OCI-LY3 (cell line): ENCODE measurements around the gene SLFN5.
"Not testable (repeated sequence)": the region's sequence is repeated elsewhere in the genome, so short reads cannot be mapped to it uniquely, and the experiment has no call there.

Experiments
- H2AFZ ChIP-seq: fragments of 200-600, 300-600 bp; shearing (Covaris generic); 2 replicates; pipeline ENCODE4 v1.6.0; 2014; ENCODE audit warnings: antibody characterized with exemption, low read depth, low read length
- H3K27ac ChIP-seq: fragments of 200-600, 300-600 bp; sonication (generic); 2 replicates; pipeline ENCODE4 v1.5.1; 2014; ENCODE audit warnings: mild to moderate bottlenecking, low read length, moderate library complexity, mixed read lengths
- H3K27me3 ChIP-seq: fragments of 200-600, 300-600 bp; sonication (generic); 2 replicates; pipeline ENCODE4 v1.6.1; 2014; ENCODE audit warnings: low read depth, low read length, mixed read lengths
- H3K36me3 ChIP-seq: fragments of 200-600, 300-600 bp; sonication (generic); replicated peaks from 2 replicates; pipeline ENCODE3; 2014; ENCODE audit warnings: low read depth, low read length, mixed read lengths
- H3K4me1 ChIP-seq: fragments of 300-600, 200-600 bp; sonication (generic); 2 replicates; pipeline ENCODE4 v1.6.1; 2014; ENCODE audit warnings: low read length, mixed read lengths
- H3K4me2 ChIP-seq: fragments of 200-600, 300-600 bp; sonication (generic); 2 replicates; pipeline ENCODE4 v1.6.1; 2014; ENCODE audit warnings: low read length, mixed read lengths
- H3K4me3 ChIP-seq: fragments of 300-600, 200-600 bp; sonication (generic); 2 replicates; pipeline ENCODE4 v1.5.1; 2014; ENCODE audit warnings: antibody characterized with exemption, mild to moderate bottlenecking, low read length, moderate library complexity
- H3K79me2 ChIP-seq: fragments of 300-600, 200-600 bp; shearing (Covaris generic); 2 replicates; pipeline ENCODE4 v1.6.1; 2014; ENCODE audit warnings: mild to moderate bottlenecking, low read length, mixed read lengths
- H3K9ac ChIP-seq: fragments of 300-600, 200-600 bp; shearing (Covaris generic); 2 replicates; pipeline ENCODE4 v1.6.0; 2014; ENCODE audit warnings: mild to moderate bottlenecking, low read length, moderate library complexity
- H3K9me3 ChIP-seq: fragments of 200-600, 300-600 bp; shearing (Covaris generic); 2 replicates; pipeline ENCODE4 v1.6.1; 2014; ENCODE audit warnings: low read length, mixed read lengths; ENCODE audit not compliant: insufficient read depth
- H4K20me1 ChIP-seq: fragments of 200-600, 300-600 bp; sonication (generic); 2 replicates; pipeline ENCODE4 v1.6.1; 2016; ENCODE audit warnings: low read length, mixed read lengths; ENCODE audit not compliant: insufficient read depth
- CTCF ChIP-seq: fragments of 200-600, 300-600 bp; sonication (generic); IDR thresholded peaks from 2 replicates; pipeline ENCODE4 v1.5.1; 2014; ENCODE audit warnings: antibody characterized with exemption, low read length, low read depth
- EZH2phosphoT487 ChIP-seq: fragments of 200-600 bp; shearing (Covaris generic); IDR thresholded peaks from 2 replicates; pipeline ENCODE4 v1.6.1; 2018; ENCODE audit warnings: antibody characterized with exemption, mixed run types, low read depth

Gene SLFN5

DNA sequence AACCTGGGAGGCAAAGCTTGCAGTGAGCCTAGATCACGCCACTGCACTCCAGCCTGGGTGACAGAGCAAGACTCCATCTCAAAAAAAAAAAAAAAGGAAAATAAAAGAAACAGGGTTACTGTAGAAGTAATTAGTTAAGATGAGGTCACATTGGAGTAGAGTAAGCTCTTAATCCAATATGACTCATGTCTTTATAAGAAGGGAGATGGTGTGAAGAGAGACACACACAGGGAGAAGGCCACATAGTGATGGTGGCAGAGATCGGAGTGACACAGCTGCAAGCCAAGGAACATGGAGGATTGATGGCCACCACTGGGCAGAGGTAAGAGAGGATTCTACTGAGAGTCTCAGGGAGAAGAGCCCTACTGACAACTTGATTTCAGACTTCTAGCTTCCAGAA, 15.3 kb upstream of the SLFN5 start:
- Histone ChIP-seq H3K4me3 (no peak overlapping the region), H4K20me1 (no peaks in the 10 kb centered on the region), H3K36me3 (peaks cover 2% of the 10 kb centered on the region), H3K9me3 (peaks cover 6% of the 10 kb centered on the region), H2AFZ (no peak overlapping the region), H3K27ac (no peak overlapping the region), H3K4me2 (no peak overlapping the region), H3K4me1 (no peaks in the 10 kb centered on the region), H3K79me2 (no peaks in the 10 kb centered on the region), H3K27me3 (no peaks in the 10 kb centered on the region), H3K9ac (no peak overlapping the region)
- TF ChIP-seq CTCF (no peak), EZH2phosphoT487 (no peak)

DNA sequence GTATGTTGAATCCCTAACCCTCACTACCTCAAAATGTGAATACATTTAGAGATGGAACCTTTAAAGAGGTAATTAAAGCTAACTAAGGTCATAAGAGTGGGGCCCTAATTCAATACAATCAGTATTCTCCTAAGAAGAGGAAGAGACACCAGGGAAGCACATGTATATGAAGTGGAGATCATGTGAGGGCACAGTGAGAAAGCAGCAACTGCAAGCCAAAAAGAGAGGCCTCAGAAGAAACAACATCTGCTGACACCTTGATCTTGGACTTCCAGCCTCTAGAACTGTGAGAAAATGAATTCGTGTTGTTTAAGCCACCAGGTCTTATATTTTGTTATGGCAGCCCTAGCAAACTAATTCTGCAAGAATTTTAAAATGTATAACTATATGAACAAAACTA, 13.2 kb upstream of the SLFN5 start:
- Histone ChIP-seq H3K4me3 (no peak overlapping the region), H3K27ac (no peak overlapping the region), H3K79me2 (no peaks in the 10 kb centered on the region), H3K4me1 (no peaks in the 10 kb centered on the region), H3K4me2 (no peak overlapping the region), H3K36me3 (no peaks in the 10 kb centered on the region), H4K20me1 (no peaks in the 10 kb centered on the region), H2AFZ (no peak overlapping the region), H3K27me3 (no peaks in the 10 kb centered on the region), H3K9me3 (no peaks in the 10 kb centered on the region), H3K9ac (no peak overlapping the region)
- TF ChIP-seq CTCF (no peak), EZH2phosphoT487 (no peak)

DNA sequence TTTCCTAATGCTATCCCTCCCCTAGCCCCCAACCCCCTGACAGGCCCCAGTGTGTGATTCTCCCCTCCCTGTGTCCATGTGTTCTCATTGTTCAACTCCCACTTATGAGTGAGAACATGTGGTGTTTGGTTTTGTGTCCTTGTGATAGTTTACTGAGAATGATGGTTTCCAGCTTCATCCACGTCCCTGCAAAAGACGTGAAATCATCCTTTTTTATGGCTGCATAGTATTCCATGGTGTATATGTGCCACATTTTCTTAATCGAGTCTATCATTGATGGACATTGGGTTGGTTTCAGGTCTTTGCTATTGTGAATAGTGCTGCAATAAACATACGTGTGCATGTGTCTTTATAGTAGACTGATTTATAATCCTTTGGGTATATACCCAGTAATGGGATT, 8.6 kb upstream of the SLFN5 start:
- not testable (repeated sequence) for H3K36me3 ChIP-seq, H3K27me3 ChIP-seq

GRCh38 chr17:35235289-35235688, 7.6 kb upstream of the SLFN5 start:
- Histone ChIP-seq H3K4me1 (peaks cover 10% of the 10 kb centered on the region), H3K9me3 (no peaks in the 10 kb centered on the region), H3K27me3 (no peaks in the 10 kb centered on the region), H3K4me2 (no peak overlapping the region), H3K79me2 (no peaks in the 10 kb centered on the region), H4K20me1 (no peaks in the 10 kb centered on the region), H3K27ac (no peak overlapping the region), H2AFZ (no peak overlapping the region), H3K9ac (no peak overlapping the region), H3K4me3 (no peak overlapping the region), H3K36me3 (no peaks in the 10 kb centered on the region)
- TF ChIP-seq CTCF = no peak
- TF ChIP-seq EZH2phosphoT487 = no peak

More for the DNA sequence above, 8.6 kb upstream of the SLFN5 start:
- not testable (repeated sequence) for H3K4me3 ChIP-seq, H4K20me1 ChIP-seq, H3K4me2 ChIP-seq, H3K79me2 ChIP-seq, H3K4me1 ChIP-seq, H2AFZ ChIP-seq, H3K9ac ChIP-seq, H3K27ac ChIP-seq, H3K9me3 ChIP-seq

DNA sequence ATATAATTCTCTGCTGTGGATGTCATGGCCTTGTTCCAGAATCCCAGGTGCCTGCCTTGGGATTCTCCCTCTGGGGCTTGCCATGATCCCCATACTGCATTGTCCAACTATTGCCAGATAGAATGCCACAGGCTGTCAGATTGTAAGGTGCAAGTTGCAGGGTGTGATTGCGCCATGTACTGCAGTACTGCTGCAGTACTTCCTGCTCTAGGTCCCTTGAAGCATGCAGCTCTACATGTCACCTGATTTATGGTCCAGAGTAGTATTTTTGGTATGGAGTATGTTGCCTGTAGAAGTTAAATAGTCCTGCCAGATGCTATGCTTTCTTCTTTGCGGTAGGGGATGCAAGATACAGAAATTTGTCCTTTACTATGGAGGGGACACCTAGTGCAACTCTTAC, 7.0 kb upstream of the SLFN5 start:
- Histone ChIP-seq H3K9me3 (no peaks in the 10 kb centered on the region), H3K79me2 (no peaks in the 10 kb centered on the region), H3K4me2 (no peak overlapping the region), H3K9ac (no peak overlapping the region), H3K4me3 (no peak overlapping the region), H4K20me1 (no peaks in the 10 kb centered on the region), H3K27me3 (no peaks in the 10 kb centered on the region), H3K27ac (no peak overlapping the region), H2AFZ (no peak overlapping the region), H3K4me1 (peaks cover 10% of the 10 kb centered on the region), H3K36me3 (no peaks in the 10 kb centered on the region)
- TF ChIP-seq EZH2phosphoT487 = no peak
- no peak for TF ChIP-seq CTCF
